NCI-H1436 treated with DMSO at 0.1 percent for 48 hours (cell line): ENCODE results near the gene PARP9.

ENCODE experiments used
- DNase-seq: peaks from one replicate; lab custom pipeline; 2025; lab: John Stamatoyannopoulos, UW

Gene PARP9

DNA sequence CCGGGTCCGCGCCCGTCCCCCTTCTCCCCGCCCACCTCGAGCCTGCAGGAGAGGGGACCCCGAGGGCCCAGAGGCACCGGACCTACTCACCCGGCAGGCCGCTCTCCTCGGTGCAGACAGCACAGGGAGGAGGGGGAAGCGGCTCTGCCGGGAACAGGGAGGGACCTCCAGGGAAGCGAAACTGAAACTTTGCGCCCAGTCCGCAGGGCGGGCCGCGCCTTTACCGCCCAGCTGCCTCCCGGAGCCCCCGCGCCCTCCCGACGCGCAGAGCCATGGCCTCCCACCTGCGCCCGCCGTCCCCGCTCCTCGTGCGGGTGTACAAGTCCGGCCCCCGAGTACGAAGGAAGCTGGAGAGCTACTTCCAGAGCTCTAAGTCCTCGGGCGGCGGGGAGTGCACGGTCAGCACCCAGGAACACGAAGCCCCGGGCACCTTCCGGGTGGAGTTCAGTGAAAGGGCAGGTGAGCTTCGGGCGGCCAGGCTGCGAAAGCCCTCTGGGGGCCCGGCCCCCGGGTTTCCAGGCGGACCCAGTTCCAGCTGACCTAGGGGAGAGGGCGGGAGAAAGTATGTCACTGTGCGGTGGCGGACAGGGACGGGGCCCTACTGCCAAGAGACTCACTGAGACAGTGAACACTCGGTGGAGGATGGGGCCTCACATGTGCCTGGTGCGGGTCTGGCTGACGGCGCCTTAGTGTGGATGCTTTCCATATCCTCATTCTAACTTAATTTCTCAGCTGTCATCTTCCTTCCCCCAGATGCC, at the start of gene PARP9, which contains the start of gene DTX3L:
PARP9 (minus strand) TSS at position 146 of the 758 bp plus-strand sequence. CDS start 4,680 bp downstream, outside the sequence.
DTX3L (plus strand) TSS at position 184 of the 758 bp plus-strand sequence; CDS start at position 273, 89 bp downstream.
- DNase-seq, result no peak

DNA sequence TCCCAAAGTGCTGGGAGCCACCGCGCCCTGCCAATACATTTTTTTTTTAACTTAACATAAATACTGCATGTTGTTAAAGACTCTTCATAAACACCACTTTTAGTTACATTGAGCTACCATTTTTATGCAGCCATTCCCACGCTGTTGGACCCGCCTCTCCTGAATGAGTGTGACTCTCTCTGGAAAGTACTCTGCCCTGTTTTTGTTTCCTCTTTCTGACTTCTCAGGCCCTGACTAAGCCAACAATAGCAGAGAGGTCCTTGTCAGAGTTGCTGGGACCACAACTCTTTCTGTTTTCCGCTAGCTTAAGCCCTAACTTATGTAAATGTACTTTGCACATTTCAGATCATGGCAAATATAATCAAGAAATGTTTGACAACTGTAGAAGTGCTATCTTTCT, 48.6 kb upstream of the PARP9 start:
- DNase-seq, result no peak

DNA sequence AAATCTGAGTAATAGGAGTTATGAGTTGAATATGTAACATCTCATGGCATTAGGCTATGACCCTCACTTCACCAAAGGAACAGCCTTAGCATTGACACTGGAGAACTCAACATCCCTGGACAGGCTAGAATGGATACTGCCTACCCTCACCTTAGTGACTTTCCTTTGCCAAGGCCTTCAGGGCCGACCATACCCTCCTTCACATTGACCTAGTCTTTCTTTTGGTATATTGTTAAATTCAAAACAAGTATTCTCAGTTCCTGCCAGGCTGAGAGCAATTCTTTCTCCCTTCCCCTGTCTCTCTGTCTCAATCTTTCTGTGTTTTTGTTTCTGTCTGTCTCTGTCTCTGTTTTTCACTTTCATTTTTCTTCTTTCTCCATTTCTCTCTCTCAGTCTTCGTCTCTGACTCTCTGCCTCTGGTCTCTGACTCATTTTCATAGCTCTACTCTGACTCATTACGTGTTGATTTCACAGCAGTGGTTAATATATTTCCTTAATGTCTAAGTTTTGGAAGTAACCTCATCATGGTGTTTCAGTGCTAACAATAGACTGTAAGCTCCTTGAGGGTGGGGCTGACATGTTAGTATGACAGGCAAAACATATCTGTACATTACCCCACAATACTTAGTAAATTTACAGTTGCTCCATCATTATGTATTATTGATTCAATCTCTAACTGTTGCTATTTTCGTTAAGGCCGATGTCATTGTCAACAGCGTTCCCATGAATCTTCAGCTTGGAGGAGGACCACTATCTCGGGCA, 45.9 kb upstream of the PARP9 start:
- no peak for DNase-seq

DNA sequence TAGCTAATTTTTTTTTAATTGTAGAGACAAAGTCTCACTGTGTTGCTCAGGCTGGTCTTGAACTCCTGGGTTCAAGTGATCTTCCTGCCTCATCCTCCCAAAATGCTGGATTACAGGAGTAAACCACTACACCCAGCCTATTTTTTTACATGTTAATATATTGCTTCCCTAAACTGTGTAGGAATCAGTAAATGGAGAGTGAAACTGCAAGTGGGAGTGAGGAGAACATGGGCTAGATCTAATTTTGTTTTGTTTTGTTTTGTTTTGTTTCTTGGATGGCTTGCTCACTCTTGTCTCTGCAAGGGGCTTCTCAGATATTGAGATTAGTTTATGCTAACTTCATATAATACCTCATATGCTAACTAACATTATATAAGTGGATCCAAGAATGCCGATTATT, 44.8 kb upstream of the PARP9 start:
- no peak for DNase-seq

DNA sequence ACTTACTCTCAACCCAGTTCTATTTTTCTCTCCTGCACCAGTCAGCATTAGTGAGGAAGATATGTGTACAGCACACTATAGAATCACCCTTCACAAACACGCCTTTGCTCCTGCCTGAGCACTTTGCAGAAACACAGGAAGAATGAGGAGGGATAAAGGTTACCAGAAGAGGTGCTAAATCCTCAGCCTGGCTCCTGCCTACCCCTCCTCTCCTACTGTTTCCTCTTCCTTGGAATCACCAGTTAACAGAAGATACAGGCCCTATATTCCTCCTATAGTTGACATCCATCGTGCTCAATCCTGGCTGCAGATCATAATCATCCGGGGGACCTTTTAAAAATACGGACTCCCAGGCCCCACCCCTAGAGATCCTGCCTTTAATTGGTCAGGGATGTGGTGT, 42.2 kb upstream of the PARP9 start:
- no peak for DNase-seq

DNA sequence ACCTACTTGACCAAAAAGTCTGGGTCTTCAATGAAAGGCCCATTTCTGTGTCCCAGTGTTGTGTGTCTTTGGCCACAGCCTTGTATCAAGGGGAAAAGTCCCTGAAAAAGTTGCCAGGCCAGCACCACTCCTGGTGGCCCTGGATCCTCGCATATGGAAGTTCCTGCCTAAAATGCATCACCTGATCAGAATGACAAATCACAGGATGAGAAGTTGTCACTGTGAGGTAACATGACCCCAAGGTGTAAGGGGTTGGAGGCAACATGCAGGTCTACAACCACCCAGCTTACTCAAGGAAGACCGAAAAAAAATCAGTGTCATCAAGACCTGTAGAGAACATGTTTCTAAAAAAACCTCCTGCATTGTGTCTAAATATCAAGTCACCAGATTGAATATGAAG, 39.0 kb upstream of the PARP9 start:
- DNase-seq, result no peak

DNA sequence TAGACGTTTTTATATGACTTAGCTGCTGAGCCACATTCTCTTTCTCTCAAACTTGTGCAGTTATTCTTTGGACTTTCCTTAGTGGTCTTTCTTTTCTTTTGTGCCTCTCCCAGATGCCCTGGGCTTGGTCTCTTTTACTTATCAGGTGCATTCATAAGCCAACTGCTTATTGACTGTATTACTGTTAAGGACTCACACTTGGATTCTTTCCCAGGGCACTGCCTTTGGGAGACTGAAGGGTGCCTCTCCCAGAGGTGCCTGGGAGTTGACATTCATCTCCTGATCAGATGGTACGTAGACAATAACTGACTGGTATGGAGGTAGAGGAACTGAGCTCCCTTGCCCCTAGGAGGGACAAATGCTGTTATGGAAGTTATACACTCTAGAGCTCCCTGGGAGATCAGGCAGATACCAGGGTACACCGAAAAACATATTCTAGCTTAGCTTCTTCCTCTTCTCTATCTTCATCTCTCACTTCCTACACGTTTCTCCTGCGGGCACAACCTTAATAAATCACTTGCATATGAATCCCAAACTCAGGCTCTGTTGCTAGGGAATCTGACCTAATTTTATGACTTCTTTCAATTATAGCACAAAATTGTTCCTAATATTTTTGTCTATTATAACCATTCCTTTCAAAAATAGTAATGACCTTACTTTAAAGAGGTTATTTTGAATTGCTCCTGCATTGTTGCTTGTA, 38.1 kb upstream of the PARP9 start:
- no peak for DNase-seq

DNA sequence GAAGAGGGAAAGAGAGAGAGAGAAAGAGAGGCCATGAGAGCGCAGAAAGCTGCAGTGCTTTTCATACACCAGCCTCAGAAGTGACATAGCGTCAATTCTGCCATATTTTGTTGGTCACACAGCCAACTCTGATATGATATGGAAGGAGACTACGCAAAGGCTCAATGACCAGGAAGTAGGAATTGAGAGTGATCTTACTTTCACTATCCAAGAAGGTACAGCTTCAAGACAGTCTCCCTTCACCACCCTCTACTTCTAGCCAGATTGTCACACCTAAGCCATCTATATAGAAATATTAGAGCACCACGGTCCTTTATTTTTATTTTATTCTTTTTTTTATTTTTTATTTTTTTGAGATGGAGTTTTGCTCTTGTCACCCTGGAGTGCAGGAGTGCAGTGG, 34.5 kb upstream of the PARP9 start:
- DNase-seq, result no peak

DNA sequence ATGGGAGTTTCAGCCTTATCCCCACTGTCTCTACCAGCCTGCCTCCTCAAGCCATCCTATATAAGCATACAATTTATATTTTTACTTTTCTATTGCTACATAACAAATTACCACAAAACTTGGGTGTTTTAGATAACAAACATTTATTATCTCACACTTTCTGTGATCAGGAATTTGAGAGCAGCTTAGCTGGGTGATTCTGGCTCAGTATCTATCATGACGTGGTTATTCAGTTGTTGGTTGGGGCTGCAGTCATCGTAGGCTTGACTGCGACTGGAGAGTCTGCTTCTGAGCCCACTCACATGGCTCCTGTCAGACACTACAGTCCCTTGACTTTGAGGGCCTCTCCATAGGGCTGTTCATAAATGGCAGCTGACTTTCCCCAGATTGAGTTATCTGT, 34.1 kb upstream of the PARP9 start:
- no peak for DNase-seq

DNA sequence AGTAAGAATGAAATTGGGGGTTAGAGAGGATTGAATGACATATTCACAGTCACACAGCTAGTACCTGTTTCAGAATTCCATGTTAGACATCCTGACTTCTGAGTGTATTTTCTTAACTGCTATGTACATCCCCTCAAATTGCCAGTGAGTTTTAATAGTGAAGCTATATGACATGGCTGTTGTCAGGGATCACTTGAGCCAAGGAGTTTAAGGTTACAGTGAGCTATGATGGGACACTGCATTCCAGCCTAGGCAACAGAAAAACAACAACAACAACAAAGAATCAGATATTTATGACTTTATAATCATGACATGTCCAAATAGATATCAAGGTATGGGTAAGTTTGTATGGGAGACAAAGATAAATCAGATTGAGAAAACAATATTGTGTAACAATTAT, 29.9 kb upstream of the PARP9 start:
- DNase-seq, result no peak

DNA sequence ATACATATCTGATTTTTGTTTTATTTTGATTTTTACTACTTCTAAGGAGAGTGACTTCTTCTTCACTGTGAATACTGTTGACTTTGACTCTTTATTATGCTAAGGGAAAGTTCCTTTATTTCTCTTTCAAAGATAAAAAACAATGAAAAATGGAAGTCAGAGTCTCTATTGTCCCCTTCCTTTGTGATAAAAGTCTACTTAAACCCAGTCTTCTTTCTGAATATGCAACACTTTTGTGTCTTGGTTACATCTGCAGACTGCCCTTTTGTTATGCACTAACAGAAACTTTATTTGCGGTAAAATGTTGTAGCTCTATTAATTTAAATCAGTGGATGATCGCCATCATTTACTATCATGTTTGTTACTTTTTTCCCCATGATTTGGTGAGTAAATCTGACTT, 26.5 kb upstream of the PARP9 start:
- DNase-seq, result no peak

DNA sequence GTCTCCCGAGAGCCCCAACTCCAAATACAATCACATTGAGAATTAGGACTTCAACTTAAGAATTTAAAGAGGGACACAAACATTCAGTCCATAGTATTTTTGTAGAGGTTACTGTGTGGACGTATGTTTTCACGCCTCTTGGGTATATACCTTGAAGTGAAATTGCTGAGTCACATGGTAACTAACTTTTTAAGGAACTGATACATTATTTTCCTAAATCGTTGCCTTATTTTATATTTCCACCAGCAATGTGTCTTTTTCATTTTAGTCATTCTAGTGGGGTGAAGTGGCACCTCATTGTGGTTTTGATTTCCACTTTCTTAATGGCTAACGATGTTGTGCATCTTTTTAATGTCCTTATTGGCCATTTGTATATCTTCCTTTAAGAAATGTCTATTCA, 25.2 kb upstream of the PARP9 start:
- no peak for DNase-seq

DNA sequence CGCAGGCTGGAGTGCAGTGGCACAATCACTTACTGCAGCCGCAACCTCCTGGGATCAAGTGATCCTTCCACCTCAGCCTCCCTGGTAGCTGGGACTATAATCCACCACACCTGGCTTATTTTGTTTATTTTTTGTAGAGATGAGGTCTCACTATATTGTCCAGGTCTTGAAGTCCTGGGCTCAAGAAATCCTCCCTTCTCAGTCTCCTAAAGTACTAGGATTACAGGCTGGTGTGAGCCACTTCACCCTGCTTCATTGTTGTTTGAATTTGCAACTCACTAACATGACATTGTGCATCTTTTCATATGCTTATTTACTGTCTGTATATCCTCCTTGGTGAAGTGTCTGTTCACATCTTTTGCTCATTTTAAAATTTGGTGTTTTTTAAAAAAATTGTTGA, 23.5 kb upstream of the PARP9 start:
- DNase-seq, result no peak

DNA sequence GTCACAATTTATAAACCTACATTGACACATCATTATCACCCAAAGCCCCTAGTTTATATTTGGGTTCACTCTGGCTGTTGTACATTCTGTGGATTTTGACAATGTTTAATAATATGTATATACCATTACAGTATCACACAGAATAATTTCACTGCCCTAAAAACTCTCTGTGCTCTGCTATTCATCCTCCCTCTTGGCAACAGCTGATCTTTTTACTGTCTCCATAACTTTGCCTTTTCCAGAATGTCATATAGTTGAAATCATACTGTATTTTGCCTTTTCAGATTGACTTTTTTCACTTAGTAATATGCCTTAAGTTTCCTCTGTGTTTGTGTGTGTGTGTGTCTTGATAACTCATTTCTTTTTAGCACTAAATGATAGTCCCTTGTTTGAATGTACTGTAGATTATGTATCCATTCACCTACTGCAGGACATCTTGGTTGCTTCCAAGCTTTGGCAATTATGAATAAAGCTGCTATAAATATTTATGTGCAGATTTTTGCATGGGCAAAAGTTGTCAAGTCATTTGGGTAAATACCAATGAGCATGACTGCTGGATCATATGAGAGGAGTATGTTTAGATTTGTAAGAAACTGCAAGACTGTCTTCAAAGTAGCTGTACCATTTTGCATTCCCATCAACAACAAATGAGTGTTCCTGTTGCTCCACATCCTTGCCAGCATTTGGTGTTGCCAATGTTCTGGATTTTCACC, 22.8 kb upstream of the PARP9 start:
- no peak for DNase-seq

DNA sequence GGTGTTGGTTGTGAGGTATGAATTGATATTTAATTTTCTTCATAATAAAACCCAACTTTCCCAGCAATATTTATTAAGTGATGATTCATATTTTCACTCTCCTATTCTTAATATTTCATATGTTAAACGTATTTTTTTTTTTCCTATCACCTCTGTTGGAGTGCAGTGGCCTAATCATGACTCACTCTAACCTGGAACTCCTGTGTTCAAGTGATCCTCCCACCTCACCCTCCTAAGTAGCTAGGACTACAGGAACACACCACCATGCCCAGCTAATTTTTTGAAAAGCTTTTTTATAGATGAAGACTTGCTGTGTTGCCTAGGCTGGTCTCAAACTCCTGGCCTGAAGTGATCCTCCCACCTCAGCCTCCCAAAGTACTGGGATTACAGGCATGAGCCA, 22.0 kb upstream of the PARP9 start:
- no peak for DNase-seq

DNA sequence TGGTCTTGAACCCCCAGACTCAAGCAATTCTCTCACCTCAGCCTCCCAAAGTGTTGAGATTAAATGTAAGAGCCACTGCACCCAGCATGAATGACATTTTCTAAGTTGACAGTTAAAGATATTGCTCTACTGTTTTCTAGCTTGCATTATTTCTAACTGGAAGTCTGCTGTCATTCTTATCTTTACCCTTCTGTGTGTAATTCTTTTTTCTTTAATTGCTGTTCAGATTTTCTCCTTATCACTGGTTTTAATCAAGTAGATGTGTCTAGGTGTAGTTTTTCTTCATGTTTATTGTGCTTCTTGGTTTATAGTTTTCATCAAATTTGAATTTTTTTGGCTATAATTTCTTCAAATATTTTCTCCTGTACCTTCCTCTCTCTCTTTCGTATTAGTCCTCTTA, 18.3 kb upstream of the PARP9 start:
- DNase-seq, result no peak

DNA sequence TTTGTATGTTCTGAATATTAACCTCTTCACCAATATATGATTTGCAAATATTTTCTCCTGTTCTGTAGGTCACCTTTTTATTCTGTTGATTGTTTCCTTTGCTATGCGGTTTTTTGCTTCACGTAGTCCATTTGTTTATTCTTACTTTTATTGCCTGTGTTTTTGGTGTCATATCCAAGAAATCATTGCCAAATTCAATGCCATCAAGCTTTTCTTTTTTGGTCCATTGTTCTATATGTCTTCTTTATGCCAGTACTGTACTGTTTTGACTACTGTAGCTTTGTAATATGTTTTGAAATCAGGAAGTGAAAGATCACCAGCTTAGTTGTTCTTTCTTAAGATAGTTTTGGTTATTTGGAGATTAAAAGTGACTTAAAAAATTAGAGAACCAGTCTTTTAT, 17.5 kb upstream of the PARP9 start:
- DNase-seq, result no peak

DNA sequence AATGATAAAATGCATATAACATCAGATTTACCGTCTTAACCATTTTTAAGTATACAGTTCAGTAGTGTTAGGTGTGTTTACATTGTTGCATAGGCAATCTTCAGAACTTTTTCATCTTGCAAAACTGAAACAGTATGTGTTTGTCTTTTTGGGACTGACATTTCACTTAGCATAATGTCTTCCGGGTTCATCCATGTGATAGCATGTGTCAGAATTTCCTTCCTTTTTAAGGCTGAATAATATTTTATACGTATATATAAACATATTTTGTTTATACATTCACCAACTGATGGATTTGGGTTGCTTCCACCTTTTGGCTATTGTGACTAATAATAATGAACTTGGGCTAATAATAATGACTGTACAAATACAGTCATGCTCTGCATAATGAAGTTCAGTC, 16.4 kb upstream of the PARP9 start:
- DNase-seq, result no peak

DNA sequence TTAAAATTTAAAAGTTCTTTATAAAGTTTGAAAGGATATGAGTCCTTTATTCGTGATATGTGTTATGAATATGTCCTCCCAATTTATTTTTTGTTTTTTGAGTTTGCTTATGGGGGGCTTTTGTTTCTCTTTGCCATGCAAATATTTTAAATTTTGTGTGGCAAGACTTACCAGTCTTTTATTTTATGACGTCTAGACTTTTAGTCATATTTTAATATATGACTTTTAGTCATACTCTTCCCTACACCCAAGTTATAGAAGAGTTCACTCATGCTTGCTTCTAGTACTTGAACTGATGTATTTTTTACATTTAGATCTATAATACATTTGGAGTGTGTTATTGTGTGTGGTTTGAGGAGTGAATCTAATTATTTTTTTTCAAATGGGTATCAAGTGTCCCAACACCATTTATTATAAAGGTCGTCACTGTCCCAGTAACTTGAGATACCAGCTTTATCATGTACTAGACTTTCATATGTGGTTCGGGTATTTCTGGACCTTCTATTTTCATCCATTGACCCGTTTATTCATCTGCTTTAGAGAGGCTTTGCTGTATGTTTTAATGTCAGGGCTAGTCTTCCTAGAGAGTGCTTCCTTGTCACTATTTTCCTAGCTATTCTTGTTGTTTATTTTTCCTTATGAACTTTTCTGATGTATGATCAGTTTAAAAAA, 14.1 kb upstream of the PARP9 start:
- DNase-seq, result no peak

DNA sequence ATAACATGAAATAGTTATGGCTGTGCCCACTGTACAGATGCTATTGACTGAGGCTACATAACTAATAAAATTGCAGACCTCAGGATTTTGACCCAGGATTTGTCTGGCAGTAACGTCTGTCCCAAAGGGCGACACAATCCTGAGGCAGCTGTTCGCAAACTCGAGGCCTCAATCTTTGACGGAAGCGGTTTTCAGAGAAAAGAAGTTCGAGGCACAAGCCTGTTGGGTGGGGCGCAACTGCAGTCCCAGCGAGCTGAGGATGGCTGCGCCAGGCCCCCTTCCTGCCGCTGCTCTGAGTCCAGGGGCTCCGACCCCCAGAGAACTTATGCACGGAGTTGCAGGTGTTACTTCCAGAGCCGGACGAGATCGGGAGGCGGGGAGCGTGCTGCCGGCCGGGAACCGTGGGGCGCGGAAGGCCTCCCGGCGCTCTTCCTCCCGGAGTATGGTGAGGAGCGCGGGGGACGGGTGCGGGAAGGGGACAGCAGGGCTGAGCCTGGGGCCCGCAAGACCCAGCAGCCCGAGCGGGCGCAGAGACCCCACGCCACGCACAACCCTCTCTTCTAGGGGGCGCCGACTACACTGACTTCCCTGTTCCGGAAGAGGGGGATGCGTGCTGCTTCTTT, 13.4 kb upstream of the PARP9 start, which contains the start of gene PARP15:
PARP15 (plus strand) TSS at position 242 of the 623 bp plus-strand sequence; CDS start at position 260, 18 bp downstream.
- no peak for DNase-seq
